SK-N-SH (cell line): ENCODE data around the gene PCNT. TPM values are rescaled to one million over a fixed set of nuclear protein-coding genes. Genes with fewer than 3 reads are reported as not detected.

Experiments used
- CTCF ChIA-PET: fragments of 300-600, 350-600 bp; formaldehyde crosslinking; extraction: SDS; loops from one replicate; lab custom pipeline; 2021; lab: Yijun Ruan, JAX
- POLR2A ChIA-PET: fragments of 350-600 bp; sonication (Branson Sonifier 250); formaldehyde crosslinking; extraction: SDS; loops from one replicate; lab custom pipeline; 2020; ENCODE audit warnings: antibody characterized with exemption, inconsistent platforms; lab: Yijun Ruan, JAX
- DNase-seq: peaks from one replicate; pipeline ENCODE4 v3.0.0; 2012
- H2AFZ ChIP-seq: fragments of 200-600 bp; sonication (generic); 2 replicates; pipeline ENCODE4 v1.8.1; 2016; ENCODE audit warnings: antibody characterized with exemption, mild to moderate bottlenecking, low read depth
- H3F3A ChIP-seq: fragments of 200-600 bp; sonication (generic); replicated peaks from 2 replicates; pipeline ENCODE3; 2016; ENCODE audit warnings: antibody characterized with exemption, mild to moderate bottlenecking; ENCODE audit not compliant: insufficient read depth
- H3K27ac ChIP-seq, 2 experiments: fragments of 200-500 bp in 1 of 2; fragments of 200-600 bp in 1 of 2; sonication (Bioruptor generic) in 1 of 2; sonication (generic), shearing (Covaris generic) in 1 of 2; 2 replicates each; pipeline versions ENCODE4 v1.5.1 to v1.6.1; 2014 to 2016; ENCODE audit warnings: low read depth in 2 of 2, inconsistent platforms in 1 of 2, low read length in 1 of 2, mild to moderate bottlenecking in 1 of 2, mixed read lengths in 1 of 2
- H3K27me3 ChIP-seq: fragments of 200-600 bp; sonication (generic), shearing (Covaris generic); 2 replicates; pipeline ENCODE4 v1.6.1; 2016; ENCODE audit warnings: mixed run types; ENCODE audit not compliant: insufficient read depth
- H3K36me3 ChIP-seq, 2 experiments: fragments of 200-500 bp in 1 of 2; fragments of 200-600 bp in 1 of 2; sonication (Bioruptor generic) in 1 of 2; sonication (generic) in 1 of 2; replicated peaks in 1 of 2; 2 replicates each; pipeline versions ENCODE3 to v1.5.1; 2014 to 2016; ENCODE audit warnings: low read length in 1 of 2, mild to moderate bottlenecking in 1 of 2; ENCODE audit not compliant: insufficient read depth in 2 of 2, control insufficient read depth in 1 of 2
- H3K4me1 ChIP-seq, 2 experiments: fragments of 200-500 bp in 1 of 2; fragments of 200-600 bp in 1 of 2; sonication (Bioruptor generic) in 1 of 2; sonication (generic), shearing (Covaris generic) in 1 of 2; 2 replicates each; pipeline versions ENCODE4 v1.5.1 to v1.6.1; 2014 to 2016; ENCODE audit warnings: low read depth in 1 of 2, low read length in 1 of 2, mixed run types in 1 of 2; ENCODE audit not compliant: insufficient read depth in 2 of 2, control insufficient read depth in 1 of 2
- H3K4me2 ChIP-seq: fragments of 200-600 bp; sonication (generic), shearing (Covaris generic); 2 replicates; pipeline ENCODE4 v1.6.1; 2017; ENCODE audit warnings: mixed run types
- H3K4me3 ChIP-seq, 2 experiments: fragments of 200-500 bp in 1 of 2; fragments of 200-600 bp in 1 of 2; sonication (Bioruptor generic) in 1 of 2; sonication (generic), shearing (Covaris generic) in 1 of 2; 2 replicates each; pipeline versions ENCODE4 v1.5.1 to v1.8.1; 2014 to 2016; ENCODE audit warnings: low read depth in 2 of 2, inconsistent platforms in 1 of 2, low read length in 1 of 2, mild to moderate bottlenecking in 1 of 2, mixed read lengths in 1 of 2, moderate library complexity in 1 of 2
- H3K79me2 ChIP-seq: fragments of 200-600 bp; sonication (generic); 2 replicates; pipeline ENCODE4 v1.8.1; 2017; ENCODE audit warnings: mild to moderate bottlenecking; ENCODE audit not compliant: insufficient read depth
- H3K9ac ChIP-seq: fragments of 200-600 bp; sonication (generic); 2 replicates; pipeline ENCODE4 v1.6.1; 2017; ENCODE audit warnings: mixed run types
- H3K9me2 ChIP-seq: fragments of 200-600 bp; sonication (generic); 2 replicates; pipeline ENCODE4 v1.6.1; 2017; ENCODE audit warnings: mixed run types
- H3K9me3 ChIP-seq: fragments of 200-600 bp; sonication (generic); 2 replicates; pipeline ENCODE4 v1.6.1; 2017; ENCODE audit warnings: mixed run types, mild to moderate bottlenecking, moderate library complexity
- H4K20me1 ChIP-seq: fragments of 200-600 bp; sonication (generic); 2 replicates; pipeline ENCODE4 v1.6.1; 2017; ENCODE audit warnings: mild to moderate bottlenecking, mixed run types; ENCODE audit not compliant: insufficient read depth
- CTCF ChIP-seq: fragments of 200-600 bp; sonication (generic); IDR thresholded peaks from 2 replicates; pipeline ENCODE4 v1.6.1; 2017; ENCODE audit warnings: antibody characterized with exemption, mild to moderate bottlenecking, moderate library complexity
- EZH2phosphoT487 ChIP-seq: fragments of 200-600 bp; sonication (generic); IDR thresholded peaks from 2 replicates; pipeline ENCODE4 v1.6.1; 2017; ENCODE audit warnings: low read depth, mixed run types, mild to moderate bottlenecking, antibody characterized with exemption, moderate library complexity, borderline replicate concordance
- FOXJ3 ChIP-seq: sonication (generic); formaldehyde crosslinking; IDR thresholded peaks from 2 replicates; pipeline ENCODE4 v1.5.1; 2020; ENCODE audit warnings: mild to moderate bottlenecking, missing genetic modification reagents
- IRF3 ChIP-seq: fragments of 150-350 bp; IDR thresholded peaks from 2 replicates; pipeline ENCODE4 v1.6.1; 2016; ENCODE audit warnings: mild to moderate bottlenecking, low read depth, low read length
- MAX ChIP-seq: IDR thresholded peaks from 2 replicates; pipeline ENCODE4 v1.4.0; 2012; ENCODE audit warnings: low read depth
- MEF2A ChIP-seq: IDR thresholded peaks from 2 replicates; pipeline ENCODE4 v1.4.0; 2012; ENCODE audit warnings: low read depth, borderline replicate concordance
- NFIC ChIP-seq: IDR thresholded peaks from 2 replicates; pipeline ENCODE4 v1.4.0; 2012; ENCODE audit warnings: borderline replicate concordance
- PBX3 ChIP-seq: IDR thresholded peaks from 2 replicates; pipeline ENCODE4; 2012
- RAD21 ChIP-seq: IDR thresholded peaks from 2 replicates; pipeline ENCODE4 v1.6.1; 2012; ENCODE audit warnings: mild to moderate bottlenecking, low read length
- RCOR1 ChIP-seq: fragments of 150-350 bp; IDR thresholded peaks from 2 replicates; pipeline ENCODE4 v1.6.1; 2017; ENCODE audit warnings: antibody characterized with exemption, low read length
- REST ChIP-seq: IDR thresholded peaks from 2 replicates; pipeline ENCODE4 v1.6.1; 2012; ENCODE audit warnings: mild to moderate bottlenecking, low read depth, low read length, moderate library complexity
- RXRA ChIP-seq: IDR thresholded peaks from 2 replicates; pipeline ENCODE4 v1.4.0; 2012; ENCODE audit warnings: low read depth, mild to moderate bottlenecking, borderline replicate concordance
- SMC3 ChIP-seq: IDR thresholded peaks from 2 replicates; pipeline ENCODE4 v1.6.1; 2012; ENCODE audit warnings: low read depth, low read length, improper control_type of control experiment
- TEAD4 ChIP-seq: IDR thresholded peaks from 2 replicates; pipeline ENCODE4 v1.4.0; 2012; ENCODE audit warnings: mild to moderate bottlenecking, borderline replicate concordance; ENCODE audit not compliant: insufficient read depth
- USF1 ChIP-seq: IDR thresholded peaks from 2 replicates; pipeline ENCODE4 v1.4.0; 2012; ENCODE audit warnings: low read depth, borderline replicate concordance
- YY1 ChIP-seq: IDR thresholded peaks from 2 replicates; pipeline ENCODE4 v1.4.0; 2012; ENCODE audit warnings: low read depth, mild to moderate bottlenecking
- ZBTB33 ChIP-seq: IDR thresholded peaks from 2 replicates; pipeline ENCODE4 v1.4.0; 2012; ENCODE audit warnings: low read depth, borderline replicate concordance
- WGBS: methylation state at CpG from one replicate; pipeline ENCODE4 v1.1.6; 2017; ENCODE audit warnings: low lambda C conversion rate; 5-methylcytosine and 5-hydroxymethylcytosine counted together
- polyA plus RNA-seq, 3 experiments: library from polyadenylated mRNA; depleted of rRNA; stranded (reverse); fragments of >200 nt; gene quantifications; 2 replicates each; pipeline ENCODE4 v1.2.3, GENCODE V29; 2012

Gene PCNT
- polyA plus RNA-seq, 1 of the 3 experiments (the other 2 are of a cell fraction), result 15.7 TPM

GRCh38 chr21:46416551-46416950 is 92.6 kb downstream of the PCNT start:
- no peak for DNase-seq
- Histone ChIP-seq H3K36me3 (peaks cover 6 to 40% of the 10 kb centered on the region in 2 experiments), H3K9me3 (no peaks in the 10 kb centered on the region), H3K4me1 (no peaks in the 10 kb centered on the region), H3K9ac (no peak overlapping the region), H3K4me2 (no peak overlapping the region), H4K20me1 (no peaks in the 10 kb centered on the region), H3K27ac (no peak overlapping the region), H3K27me3 (no peaks in the 10 kb centered on the region), H2AFZ (no peak overlapping the region), H3F3A (no peaks in the 10 kb centered on the region), H3K4me3 (no peak overlapping the region), H3K79me2 (no peaks in the 10 kb centered on the region), H3K9me2 (no peaks in the 10 kb centered on the region)
- WGBS, result 97% methylated on average over 4 of the region's 20 CpGs
- ChIA-PET POLR2A (no interaction called here), CTCF (no interaction called here)
- no peak for TF ChIP-seq RXRA
- TF ChIP-seq MAX, result no peak
- TF ChIP-seq RCOR1, result no peak
- TF ChIP-seq IRF3, result no peak
- no peak for TF ChIP-seq PBX3
- TF ChIP-seq MEF2A, result no peak
- TF ChIP-seq FOXJ3 (CRISPR knock-in tag), result no peak
- no peak for TF ChIP-seq YY1
- TF ChIP-seq NFIC, result no peak
- TF ChIP-seq CTCF, result no peak
- no peak for TF ChIP-seq ZBTB33
- no peak for TF ChIP-seq TEAD4
- TF ChIP-seq RAD21, result no peak
- TF ChIP-seq REST, result no peak
- no peak for TF ChIP-seq EZH2phosphoT487
- no peak for TF ChIP-seq USF1
- no peak for TF ChIP-seq SMC3
